HG02642 (cell line): Measurements from ENCODE around the gene SLC27A2.

ENCODE experiments used
- ATAC-seq: cut with Tn5 transposase; IDR thresholded peaks from one replicate; pipeline ENCODE4 v1.9.1; 2021; ENCODE audit warnings: mild to moderate bottlenecking; ENCODE audit not compliant: unreplicated experiment, poor library complexity

Gene SLC27A2

DNA sequence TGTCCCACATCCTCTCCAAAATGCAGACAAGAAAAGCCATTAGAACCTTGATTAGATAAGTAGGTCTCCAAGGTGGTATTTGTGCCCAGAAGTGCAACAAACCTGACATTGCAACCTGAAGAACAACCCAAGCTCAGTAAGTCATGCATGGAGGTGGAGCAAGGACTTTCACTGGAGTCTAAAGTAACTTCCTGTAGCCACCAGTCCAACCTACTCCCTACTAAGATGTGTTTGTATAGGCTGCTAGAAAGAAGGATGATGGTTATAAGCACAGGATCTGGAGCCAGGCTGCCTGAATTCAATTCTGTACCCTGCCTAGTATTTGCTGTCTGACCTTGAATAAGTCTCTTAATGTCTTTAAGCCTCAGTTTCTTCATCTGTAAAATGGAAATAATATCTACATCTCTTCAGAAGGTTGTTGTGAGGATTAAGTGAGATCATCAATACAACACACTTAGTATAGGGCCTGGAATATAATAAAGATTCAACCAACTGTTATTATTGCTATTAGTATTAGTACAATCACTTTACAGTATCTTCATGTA is 51.3 kb downstream of the SLC27A2 start:
- no peak for ATAC-seq

DNA sequence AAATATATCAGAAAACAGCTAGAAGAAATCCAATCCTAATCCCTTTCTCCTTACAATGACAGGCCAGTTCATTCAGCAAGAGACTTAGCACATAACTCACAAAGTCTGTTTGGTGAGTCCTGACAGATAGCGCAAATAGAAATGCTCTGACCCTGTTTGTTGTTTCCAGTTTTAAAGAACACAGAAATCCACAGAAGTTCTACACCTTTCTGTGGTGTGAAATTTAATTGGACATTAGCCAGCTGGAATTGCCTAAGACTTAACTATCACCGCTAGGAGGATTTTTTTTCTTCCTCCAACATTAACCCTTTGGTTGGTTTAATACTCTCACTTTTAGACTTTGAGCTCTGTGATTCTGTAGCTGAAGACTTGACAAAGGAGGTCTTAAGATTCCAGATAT is 52.8 kb downstream of the SLC27A2 start:
- no peak for ATAC-seq

DNA sequence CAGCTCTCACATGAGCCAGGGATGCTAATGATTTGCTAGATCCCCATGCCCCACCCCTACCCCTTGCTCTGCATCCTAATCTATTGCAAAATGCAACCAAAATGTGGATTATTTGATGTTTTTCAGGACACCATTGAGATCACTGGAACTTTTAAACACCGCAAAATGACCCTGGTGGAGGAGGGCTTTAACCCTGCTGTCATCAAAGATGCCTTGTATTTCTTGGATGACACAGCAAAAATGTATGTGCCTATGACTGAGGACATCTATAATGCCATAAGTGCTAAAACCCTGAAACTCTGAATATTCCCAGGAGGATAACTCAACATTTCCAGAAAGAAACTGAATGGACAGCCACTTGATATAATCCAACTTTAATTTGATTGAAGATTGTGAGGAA is 53.8 kb downstream of the SLC27A2 start:
- ATAC-seq = no peak

DNA sequence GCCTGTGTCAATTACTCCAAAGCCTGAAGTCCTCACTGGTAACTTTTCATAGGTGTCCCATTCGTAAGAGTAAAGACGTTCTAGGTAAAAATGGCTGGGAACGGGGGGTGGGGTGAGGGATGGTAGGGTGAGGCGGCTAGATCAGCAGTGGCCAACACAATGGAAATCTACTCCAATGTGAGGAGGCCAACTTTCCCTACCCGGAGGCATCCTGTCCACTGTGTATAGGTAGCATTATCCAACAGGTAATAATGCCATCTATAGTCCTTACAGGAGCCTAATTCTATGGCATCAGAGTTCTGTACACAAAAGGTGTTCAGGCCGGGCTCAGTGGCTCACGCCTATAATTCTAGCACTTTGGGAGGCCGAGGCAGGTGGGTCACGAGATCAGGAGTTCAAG is 54.4 kb downstream of the SLC27A2 start:
- no peak for ATAC-seq

DNA sequence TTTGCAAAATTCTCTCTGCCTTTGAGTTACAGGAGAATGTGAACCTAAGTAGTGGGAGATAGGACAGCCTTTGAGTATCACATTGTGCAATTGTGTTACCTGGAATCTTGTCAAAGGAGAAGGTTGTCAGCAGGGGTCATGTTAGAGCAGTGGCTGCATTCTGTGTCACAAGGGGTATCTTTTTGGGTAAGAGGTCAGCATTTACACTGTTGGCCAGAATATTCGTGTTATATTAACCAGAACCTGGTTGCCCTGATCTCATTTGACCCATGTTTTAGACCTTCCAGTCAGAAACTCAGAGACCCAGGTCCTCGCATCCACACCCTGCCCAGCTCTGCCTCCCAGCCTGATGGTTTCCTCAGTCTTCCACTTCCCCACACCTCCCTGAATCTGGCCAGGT is 56.3 kb downstream of the SLC27A2 start:
- ATAC-seq = no peak

DNA sequence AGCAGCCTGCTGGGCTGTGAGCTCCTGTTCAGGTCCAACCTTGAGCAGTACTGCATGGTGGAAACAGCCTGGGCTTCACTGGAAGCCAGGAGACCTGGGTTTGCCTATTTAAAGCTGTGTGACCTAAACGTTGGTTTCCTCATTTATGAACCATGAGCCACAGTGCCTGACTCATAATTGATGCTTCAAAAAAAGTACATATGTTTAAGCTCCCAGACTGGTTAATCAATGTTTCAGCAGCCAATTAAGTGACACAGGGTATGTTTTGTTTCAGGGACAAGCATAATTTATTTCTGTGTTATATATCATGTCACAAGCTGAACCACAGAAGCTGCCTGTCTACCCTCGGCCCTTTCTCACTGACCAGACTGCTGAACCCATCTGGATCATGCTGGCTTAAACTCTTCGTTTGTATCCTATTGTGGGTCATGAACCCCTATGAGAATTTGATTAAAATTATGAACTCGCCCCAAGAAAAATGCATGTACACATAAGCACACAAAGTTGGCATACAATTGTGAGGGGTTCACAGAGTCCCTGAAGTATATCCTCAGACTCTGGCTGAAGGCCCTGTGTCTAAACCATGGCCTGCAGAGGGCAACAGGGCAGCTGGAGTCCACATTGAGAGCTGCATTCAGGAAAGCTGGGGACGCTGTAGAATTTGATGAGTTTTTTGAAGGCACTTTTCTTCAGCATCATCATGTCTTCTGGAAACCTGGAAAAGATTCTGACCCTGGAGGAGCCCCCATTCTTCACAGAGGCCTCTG is 59.9 kb downstream of the SLC27A2 start:
- no peak for ATAC-seq

DNA sequence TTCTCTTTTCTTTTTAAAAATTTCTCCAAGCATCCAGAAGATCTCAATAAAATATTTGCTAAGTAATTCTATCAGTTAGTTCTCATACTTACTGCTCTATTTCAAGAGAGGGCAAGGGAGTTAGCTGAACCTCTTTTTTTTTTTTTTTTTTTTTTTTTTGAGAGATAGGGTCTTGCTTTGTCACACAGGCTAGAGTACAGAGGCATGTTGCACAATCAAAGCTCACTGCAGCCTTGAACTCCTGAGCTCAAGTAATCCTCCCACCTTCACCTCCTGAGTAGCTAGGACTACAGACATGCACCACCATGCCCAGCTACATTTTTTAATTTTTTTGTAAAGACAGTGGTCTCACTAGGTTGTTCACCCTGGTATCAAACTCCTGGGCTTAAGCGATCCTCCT is 62.2 kb downstream of the SLC27A2 start:
- no peak for ATAC-seq

DNA sequence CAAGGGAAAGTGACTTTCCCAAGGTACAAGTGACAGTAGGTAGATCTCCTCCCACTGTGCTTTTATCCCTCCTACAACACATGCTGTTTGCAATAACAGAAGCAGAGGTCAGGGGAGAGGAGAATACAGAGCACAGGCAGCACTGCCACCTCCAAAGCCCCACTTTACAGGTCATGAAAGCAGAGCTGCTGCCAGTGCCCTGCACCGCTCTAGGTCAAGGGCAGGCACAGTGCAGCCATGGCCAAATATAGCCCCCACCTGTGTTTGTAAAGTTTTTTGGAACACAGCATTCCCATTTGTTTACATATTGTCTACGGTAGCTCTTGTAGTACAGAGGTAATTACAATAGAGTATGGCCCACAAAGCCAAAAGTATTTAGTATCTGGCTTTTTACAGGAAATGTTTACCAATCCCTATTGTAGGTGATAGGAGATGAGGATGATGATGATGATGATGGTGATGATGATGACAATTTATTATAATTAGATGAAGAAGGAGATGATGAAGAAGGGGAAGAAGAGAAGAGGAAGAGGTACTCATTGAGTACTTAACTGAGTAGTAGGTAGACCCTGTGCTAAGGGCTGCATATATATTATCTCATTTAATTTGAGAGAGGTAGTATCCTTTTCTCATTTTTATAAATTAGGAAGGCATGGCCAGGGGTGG is 63.1 kb downstream of the SLC27A2 start:
- no peak for ATAC-seq

DNA sequence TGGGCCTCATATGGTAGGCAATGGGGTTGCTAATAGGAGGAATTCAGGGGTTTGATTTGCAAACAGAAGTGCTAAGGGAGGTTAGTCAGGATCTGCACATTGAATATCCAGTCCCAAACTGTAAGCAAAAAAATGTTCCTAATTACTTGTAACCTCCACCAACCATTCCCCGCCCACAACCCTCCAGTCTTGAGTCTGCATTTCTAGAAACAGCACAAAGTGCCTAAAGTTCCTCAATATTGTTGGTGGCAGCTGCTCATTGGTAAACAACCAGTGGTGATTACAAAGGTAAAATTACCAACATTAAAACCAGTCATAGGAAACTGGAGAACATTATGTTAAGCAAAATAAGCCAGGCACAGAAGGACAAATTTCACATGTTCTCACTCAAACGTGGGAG is 64.6 kb downstream of the SLC27A2 start:
- no peak for ATAC-seq

DNA sequence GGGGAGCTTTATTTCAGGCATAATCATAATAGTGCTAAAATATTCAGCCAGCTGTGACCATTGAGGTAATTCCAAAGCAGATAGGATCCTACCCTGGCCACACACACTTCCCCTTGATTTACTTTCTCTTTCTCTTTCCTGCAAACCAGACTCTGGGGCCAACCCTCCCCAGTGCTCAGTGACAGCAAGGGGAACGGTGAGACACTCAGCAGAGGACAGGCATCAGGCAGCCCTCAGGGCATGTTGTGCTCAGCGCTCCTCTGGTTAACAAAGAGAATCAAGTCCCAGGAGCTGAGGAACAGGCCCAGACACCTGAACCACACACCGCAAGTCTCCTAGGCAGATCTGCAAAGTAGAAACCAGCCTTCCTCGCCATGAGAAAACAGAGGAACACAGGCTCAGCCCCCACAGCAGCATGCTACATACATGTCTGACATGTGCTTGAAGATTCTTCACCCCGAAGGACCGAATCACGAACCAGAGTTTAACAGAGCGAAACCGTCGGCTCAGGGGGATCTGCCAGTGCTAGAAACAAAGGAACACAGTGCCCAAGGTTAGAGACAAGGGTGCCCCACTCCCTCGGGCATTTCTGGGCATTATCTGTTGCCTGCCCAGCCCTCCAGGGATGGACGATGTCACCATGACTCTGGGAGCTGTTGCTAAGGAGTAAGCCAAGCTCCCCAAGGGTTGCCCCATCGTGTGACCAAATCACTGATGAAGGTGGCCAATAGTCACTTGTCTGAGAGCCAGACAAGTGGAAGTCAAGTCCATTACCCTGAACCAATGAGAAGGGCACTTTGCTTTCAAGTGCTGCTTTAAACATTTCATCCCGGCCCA is 66.0 kb downstream of the SLC27A2 start:
- ATAC-seq = peak; percentile 94

DNA sequence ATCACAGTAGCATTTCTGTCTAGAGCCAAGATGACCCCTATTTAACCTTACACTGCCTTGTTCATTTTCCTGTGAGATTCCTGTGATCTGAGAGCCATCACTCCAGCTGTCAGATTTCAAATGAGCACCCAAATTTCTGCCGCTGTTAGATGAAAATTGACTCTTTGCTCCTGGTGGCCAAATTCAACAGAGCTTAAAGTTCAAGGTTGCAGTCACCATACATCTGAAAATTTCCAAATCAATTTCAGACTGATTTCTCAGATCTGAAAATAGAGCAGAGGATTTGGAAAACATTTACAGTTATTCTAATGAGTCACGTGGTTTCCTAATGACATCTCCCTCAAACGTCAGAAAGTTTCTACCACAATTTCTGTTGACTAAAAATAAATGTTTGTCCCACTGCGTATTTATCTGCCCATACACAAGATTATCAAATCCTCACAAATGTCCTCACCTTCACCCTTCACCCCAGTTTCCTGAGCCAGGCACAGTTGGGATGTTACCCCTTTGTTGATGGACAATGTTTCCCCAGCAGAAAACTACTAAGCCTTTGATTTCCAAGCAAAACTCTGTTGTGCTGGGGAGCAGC is 67.1 kb downstream of the SLC27A2 start:
- no peak for ATAC-seq

DNA sequence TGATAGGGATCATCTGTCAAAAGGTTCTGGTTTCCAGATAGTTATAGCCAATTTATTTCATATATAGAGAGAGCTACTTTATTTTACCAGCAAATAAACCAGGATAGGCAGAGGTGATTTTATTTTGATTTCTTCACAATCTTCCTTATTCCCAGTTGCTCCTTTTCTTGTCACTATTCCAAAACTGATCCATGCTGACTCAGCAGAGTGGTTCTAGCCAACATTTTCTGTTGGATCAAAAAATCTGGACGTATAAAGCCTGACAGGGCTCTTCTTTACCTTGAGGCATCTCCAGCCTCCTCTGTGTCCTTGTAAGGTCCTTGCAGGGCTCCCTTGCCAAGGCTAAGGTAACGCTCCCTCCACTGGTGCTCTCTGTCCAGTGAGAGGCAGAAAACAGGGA is 67.7 kb downstream of the SLC27A2 start:
- ATAC-seq = no peak

DNA sequence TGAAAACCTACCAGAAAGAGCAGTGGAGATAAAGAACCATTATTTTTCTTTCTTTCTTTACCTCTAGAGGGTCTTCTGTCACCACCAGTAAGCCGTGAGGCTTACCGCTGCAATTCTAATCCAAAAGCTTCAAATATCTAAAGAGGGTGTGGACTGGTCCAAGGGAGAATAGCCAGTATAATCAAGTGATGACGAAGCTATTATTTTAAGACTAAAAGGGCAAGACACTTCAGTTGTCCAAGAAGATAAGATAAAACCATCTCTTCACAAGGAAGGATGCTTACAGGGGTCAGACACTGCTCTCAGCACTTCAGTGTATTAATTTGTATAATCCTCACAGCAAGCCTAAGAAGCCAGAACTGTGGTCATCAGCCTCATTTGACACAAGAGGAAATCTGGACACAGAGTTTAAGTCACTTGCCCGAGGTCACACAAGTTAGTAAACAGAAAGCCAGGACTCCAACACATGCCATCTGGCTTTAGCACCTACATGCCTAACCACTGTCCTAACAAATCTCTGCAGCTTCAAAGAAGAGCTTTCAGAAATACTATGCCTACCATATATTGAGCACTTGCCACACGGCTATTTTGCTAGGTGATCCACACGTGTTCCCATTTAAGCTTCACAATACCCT is 68.9 kb downstream of the SLC27A2 start:
- ATAC-seq = no peak

DNA sequence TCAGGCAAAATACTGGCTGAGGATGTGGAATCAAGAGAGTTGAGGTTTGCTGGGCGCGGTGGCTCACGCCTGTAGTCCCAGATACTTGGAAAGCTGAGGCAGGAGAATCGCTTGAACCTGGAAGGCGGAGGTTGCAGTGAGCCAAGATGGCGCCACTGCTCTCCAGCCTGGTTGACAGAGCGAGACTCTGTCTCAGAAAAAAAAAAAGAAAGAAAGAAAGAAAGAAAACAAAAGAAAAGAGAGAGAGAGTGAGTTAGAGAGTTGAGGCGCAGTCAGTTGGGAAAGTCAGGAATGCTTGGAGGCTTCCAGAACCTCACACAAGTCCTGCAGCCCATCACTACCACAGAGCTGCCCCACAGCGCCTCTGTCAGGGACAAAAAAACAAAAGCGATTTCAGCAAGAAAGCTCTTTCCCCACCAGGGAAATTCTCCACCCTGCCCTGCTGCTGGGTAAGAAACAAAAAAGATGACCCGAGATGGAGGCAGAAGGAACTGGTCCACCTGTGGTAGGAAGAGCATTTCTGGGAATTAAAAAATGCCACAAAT is 69.7 kb downstream of the SLC27A2 start:
- no peak for ATAC-seq

DNA sequence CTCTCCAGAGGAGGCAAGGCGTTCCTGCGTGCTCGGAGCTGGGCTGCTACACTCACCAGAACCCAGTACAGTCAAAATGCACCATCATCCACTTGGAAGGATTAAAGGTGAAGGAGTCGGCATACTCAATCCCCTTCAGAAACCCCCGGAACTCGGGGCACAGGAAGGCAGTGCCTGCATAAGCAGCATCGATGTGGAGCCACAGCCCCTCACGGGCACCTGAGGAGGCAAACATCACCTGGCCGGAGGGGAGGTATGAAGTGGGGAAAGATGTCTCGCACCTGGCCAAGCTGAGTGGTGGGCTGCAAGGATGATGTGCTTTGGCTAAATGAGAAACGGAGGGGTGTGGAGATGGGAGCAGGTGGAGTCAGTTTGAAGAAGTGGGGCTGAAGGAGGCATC is 70.6 kb downstream of the SLC27A2 start:
- no peak for ATAC-seq

DNA sequence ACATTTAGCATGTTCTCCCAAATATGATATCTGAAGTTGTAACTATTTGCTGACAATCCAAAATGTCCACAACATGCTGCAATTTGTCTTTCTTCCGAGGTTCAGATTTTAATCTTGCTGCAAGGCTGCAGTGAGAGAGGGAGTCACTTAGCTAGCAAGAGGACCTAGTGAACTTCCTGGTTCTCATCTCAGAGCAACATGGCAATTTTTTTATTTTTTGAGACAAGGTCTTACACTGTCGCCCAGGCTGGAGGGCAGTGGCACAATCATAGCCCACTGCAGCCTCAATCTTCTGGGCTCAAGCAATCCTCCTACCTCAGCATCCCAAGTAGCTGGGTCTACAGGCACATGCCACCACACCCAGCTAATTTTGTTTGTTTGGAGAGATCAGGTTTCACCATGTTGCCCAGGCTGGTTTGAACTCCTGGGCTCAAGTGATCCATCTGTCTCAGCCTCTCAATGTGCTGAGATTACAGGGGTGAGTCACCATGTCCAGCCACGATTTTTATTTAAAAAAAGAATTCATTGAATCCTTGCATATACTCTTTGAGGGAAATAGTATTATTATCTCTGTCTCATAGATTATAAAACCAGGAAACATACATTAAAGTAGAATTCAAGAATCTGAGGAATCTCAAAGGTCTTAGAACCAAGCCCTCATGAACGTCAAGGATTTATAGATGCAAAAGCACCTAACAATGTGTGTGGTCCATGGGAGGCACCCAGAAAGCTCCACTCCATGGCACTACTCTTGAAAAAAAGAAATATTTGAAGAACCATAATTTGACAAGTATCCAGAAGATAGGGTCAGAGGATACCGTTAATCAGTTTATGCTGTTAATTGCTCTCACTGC is 74.4 kb downstream of the SLC27A2 start:
- no peak for ATAC-seq

DNA sequence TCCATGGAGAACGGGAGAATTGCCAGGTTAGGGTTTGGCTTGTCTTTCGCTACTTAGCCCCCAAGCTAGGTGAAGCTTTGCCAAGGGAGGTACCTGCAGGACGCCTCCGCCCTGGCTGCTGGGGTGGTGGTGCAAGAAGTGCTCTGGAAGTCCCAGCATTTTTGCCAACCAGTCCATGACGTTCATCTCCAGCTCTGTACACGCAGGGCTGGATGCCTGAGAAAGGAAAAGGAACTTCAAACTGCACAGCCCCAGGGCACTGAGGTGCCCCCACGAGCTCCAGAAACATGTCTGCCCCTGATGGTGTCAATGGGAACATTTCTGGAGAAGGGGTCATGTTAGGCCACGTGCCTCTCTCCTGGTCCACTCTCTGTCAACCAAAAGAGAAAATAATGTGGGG is 75.3 kb downstream of the SLC27A2 start:
- no peak for ATAC-seq

DNA sequence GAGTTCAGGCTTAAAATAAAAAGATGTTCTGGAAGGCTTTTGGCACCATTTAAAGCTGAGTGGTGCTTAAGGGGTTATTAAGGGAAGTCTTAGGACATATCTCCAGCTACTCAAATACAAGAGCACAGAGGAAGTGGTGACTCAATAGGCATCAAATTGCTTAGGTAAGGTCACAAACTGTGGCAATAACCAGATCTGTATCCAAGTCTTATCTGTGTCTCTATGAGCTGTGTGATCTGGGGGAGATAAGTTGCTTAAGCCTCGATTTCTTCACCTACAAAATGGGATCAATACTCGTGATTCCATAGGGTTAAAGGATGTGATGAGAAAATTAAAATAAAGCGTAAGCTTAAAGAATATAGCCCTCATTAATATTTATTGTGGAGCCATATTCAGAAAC is 75.9 kb downstream of the SLC27A2 start:
- ATAC-seq = no peak

DNA sequence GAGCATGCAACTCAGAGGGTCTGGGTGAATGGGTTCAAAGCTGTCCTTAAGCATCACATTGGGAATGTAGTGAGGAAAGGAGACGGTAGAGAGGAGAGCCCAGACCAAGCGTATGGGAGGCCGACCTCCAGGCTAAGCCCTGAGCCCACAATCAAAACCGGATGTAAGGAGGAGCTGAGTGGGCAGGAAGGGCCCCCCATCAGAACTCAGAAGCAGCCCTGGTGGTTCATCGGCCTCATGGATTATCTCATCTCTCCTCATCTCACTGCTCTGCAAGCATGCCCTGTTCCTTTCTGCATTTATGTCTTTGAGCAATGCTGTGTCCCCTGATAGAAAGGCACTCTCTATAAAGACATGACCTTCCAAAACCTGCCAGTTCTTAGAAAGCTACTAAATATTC is 77.3 kb downstream of the SLC27A2 start:
- no peak for ATAC-seq
